ENCODE measurements around the gene ZBTB7C. TPM values are rescaled to one million over a fixed set of nuclear protein-coding genes. Genes with fewer than 3 reads are reported as not detected.

Gene ZBTB7C
- total and polyA plus RNA-seq, 2 of the 8 experiments (the other 6 are each of a cell fraction or from before 2014, with no cell fraction given) = 0.15 to 0.45 TPM

DNA sequence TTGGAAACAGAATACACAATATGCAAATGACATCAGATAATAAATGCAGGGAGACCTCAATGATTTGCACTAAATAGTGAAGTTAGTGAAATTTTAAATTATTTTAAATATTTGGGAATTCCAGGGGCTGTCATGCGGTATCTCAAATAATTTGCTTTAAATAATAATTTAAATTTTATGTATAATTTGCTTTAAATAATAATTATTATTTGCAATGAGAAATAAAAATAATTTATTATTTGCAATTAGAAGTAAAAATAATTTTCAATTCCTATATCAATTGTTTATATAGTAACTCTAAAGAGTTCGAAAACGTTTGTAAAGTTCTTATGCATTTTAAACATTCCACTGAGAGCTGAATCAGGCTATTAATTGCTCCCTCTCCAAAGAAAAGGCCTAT, 226.4 kb downstream of the ZBTB7C start (continued):
- TF ChIP-seq HDAC2 (IDR thresholded peaks at IDR 0.05; ENCODE audit: borderline replicate concordance in 1 of 2, low read depth in 2 of 2, low read length in 2 of 2) (no peak), JUN (IDR thresholded peaks at IDR 0.05; ENCODE audit: low read depth, low read length) (no peak), TAF7 (optimal IDR thresholded peaks at IDR 0.05; ENCODE audit: borderline replicate concordance, low read depth, low read length) (no peak)
